Esophagus muscularis mucosa (tissue), 4 donors: ENCODE results near the gene PARD3B. TPM values are rescaled to one million over a fixed set of nuclear protein-coding genes. Genes with fewer than 3 reads are reported as not detected.

Experiments used
- DNase-seq: peaks from one replicate; pipeline ENCODE4 v3.0.0-alpha.2; 2017; ENCODE audit errors: extremely low spot score
- H3K27ac ChIP-seq, 4 donors: fragments of 200-600 bp; sonication (generic); replicated peaks in 1 of 4; 1 replicate in 3 of 4; 2 replicates in 1 of 4; pipeline ENCODE4 v1.5.1; 2016 to 2019; ENCODE audit warnings: mild to moderate bottlenecking in 1 of 4
- H3K27me3 ChIP-seq, 4 donors: fragments of 200-600 bp; sonication (generic); one replicate each; pipeline versions ENCODE4 v1.5.1 to v1.6.0; 2016 to 2019
- H3K36me3 ChIP-seq, 4 donors: fragments of 200-600 bp; sonication (generic); one replicate each; pipeline ENCODE4 v1.5.1; 2016 to 2019
- H3K4me1 ChIP-seq, 4 donors: fragments of 200-600 bp; sonication (generic); one replicate each; pipeline ENCODE4 v1.5.1; 2016 to 2019
- H3K4me3 ChIP-seq, 4 donors: fragments of 200-600 bp; sonication (generic); 1 replicate in 2 of 4; 2 replicates in 2 of 4; pipeline ENCODE4 v1.5.1; 2016 to 2019; ENCODE audit warnings: mild to moderate bottlenecking in 4 of 4, moderate library complexity in 1 of 4
- H3K9me3 ChIP-seq, 4 donors: fragments of 200-600 bp; sonication (generic); 1 replicate in 3 of 4; 2 replicates in 1 of 4; pipeline ENCODE4 v1.5.1; 2016 to 2019
- CTCF ChIP-seq, 3 experiments: fragments of 200-600 bp in 2 of 3; fragments of 450-650 bp in 1 of 3; sonication (generic) in 2 of 3; IDR thresholded peaks; one replicate each; pipeline ENCODE4 v1.5.1; 2017 to 2019; ENCODE audit warnings: antibody characterized with exemption in 3 of 3, mild to moderate bottlenecking in 2 of 3, moderate library complexity in 1 of 3
- EP300 ChIP-seq: sonication (generic); formaldehyde crosslinking; IDR thresholded peaks from one replicate; pipeline ENCODE4 v1.6.1; 2017; ENCODE audit warnings: antibody characterized with exemption
- POLR2A ChIP-seq: fragments of 450-650 bp; IDR thresholded peaks from one replicate; pipeline ENCODE4 v1.6.1; 2017; ENCODE audit warnings: antibody characterized with exemption, moderate library complexity, mild to moderate bottlenecking, low read depth
- POLR2AphosphoS5 ChIP-seq, 2 donors: sonication (generic); formaldehyde crosslinking; IDR thresholded peaks; one replicate each; pipeline ENCODE4 v1.6.1; 2017; ENCODE audit warnings: antibody characterized with exemption in 2 of 2
- WGBS: methylation state at CpG from one replicate; pipeline ENCODE4 v1.1.5; 2018; 5-methylcytosine and 5-hydroxymethylcytosine counted together
- intact Hi-C: fragments of 100-400 bp; cut with DNase I; formaldehyde crosslinking; loops from one replicate; pipeline ENCODE4 v1.15.1; 2023
- total RNA-seq, 4 donors: library from RNA; depleted of rRNA; stranded (reverse); fragments of >200 nt; gene quantifications; one replicate each; pipeline versions ENCODE4 v1.1.0 to v1.2.1, GENCODE V29; 2016

Gene PARD3B
- total RNA-seq, 4 donors from 2014 or later: 24.2 to 40.8 (median 32.5) TPM

- Histone ChIP-seq H3K27me3 (no peaks in the 10 kb centered on the region), H3K4me3 (peak overlapping the region in 2 of 4 donors; percentile 15 to 27), H3K27ac (no peak overlapping the region), H3K9me3 (no peaks in the 10 kb centered on the region), H3K36me3 (no peaks in the 10 kb centered on the region), H3K4me1 (peaks cover 0 to 11% (median 6%) of the 10 kb centered on the region in 4 donors)
- WGBS: 55% methylated on average over 10 of the region's 10 CpGs
- intact Hi-C loops: no loop called here
- no peak for DNase-seq
- TF ChIP-seq POLR2AphosphoS5 (IDR thresholded peaks at IDR 0.05): no peak
- no peak for TF ChIP-seq EP300
- no peak for TF ChIP-seq POLR2A
- no peak for TF ChIP-seq CTCF (IDR thresholded peaks at IDR 0.05)
Observed at GRCh38 chr2:204538182-204539018, 6.9 kb upstream of the PARD3B start.

- Histone ChIP-seq H3K27me3 (no peaks in the 10 kb centered on the region), H3K27ac (no peak overlapping the region), H3K9me3 (no peaks in the 10 kb centered on the region), H3K36me3 (no peaks in the 10 kb centered on the region), H3K4me1 (peaks cover 0 to 11% (median 6%) of the 10 kb centered on the region in 4 donors), H3K4me3 (no peak overlapping the region)
- TF ChIP-seq POLR2AphosphoS5 (IDR thresholded peaks at IDR 0.05) (no peak), EP300 (no peak), CTCF (IDR thresholded peaks at IDR 0.05) (no peak), POLR2A (no peak)
- intact Hi-C loops: no loop called here
- no peak for DNase-seq
- WGBS: 87% methylated on average over 1 of the region's 1 CpG
Observed at GRCh38 chr2:204539019-204539385, 6.3 kb upstream of the PARD3B start.

GRCh38 chr2:204541637-204542036 lies 3.6 kb upstream of the PARD3B start:
- WGBS: 100% methylated on average over 2 of the region's 2 CpGs
- intact Hi-C loops: no loop called here
- Histone ChIP-seq H3K27me3 (no peaks in the 10 kb centered on the region), H3K27ac (no peak overlapping the region), H3K4me3 (no peak overlapping the region), H3K9me3 (no peaks in the 10 kb centered on the region), H3K4me1 (peaks cover 7 to 25% (median 21%) of the 10 kb centered on the region in 4 donors), H3K36me3 (no peaks in the 10 kb centered on the region)
- TF ChIP-seq POLR2A (no peak), EP300 (no peak), CTCF (IDR thresholded peaks at IDR 0.05) (no peak), POLR2AphosphoS5 (IDR thresholded peaks at IDR 0.05) (no peak)
- DNase-seq: no peak

DNA sequence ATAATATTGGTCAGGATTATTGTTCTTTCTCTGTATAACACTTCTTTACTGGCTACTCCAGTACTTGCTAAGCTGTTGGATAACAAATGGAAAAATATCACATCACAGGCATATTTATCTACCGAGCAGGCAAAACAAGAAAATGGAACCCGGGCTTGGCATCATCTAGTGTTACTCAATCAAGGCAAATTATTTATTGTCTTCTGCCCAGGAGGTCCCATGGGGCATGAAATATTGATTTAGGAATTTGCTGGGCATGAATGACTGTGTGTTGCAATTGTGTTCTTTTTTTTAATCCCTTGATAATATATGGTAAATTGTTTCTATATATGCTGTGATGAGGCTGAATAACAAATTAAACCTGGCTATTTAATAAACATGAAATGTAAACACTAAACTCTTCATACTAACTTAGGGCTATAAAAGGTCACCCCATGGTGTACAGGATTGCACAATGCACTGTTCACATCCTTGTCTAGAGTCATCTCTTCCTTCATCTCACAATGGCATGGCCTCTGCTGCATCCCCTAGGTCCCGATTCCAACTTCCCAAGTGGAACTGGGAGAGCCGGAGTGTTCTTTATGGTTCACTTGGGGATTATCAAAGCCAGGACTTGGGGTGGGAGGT lies 2.2 kb upstream of the PARD3B start:
- intact Hi-C loops: no loop called here
- Histone ChIP-seq H3K27ac (no peak overlapping the region), H3K4me1 (peaks cover 7 to 36% (median 30%) of the 10 kb centered on the region in 4 donors), H3K27me3 (no peaks in the 10 kb centered on the region), H3K36me3 (no peaks in the 10 kb centered on the region), H3K9me3 (no peaks in the 10 kb centered on the region), H3K4me3 (no peak overlapping the region)
- no peak for DNase-seq
- TF ChIP-seq EP300: no peak
- TF ChIP-seq POLR2A: no peak
- 83% methylated on average over 4 of the region's 4 CpGs for WGBS
